Caki2 (cell line): Measurements from ENCODE around the gene CRISPLD2. TPM values are rescaled to one million over a fixed set of nuclear protein-coding genes. Genes with fewer than 3 reads are reported as not detected.

Source experiments
- DNase-seq: peaks from one replicate; pipeline ENCODE4 v3.0.0-alpha.2; 2015; ENCODE audit warnings: low read depth
- in situ Hi-C: cut with HindIII; loops from 2 replicates; pipeline ENCODE4 v1.10.0; 2016; ENCODE audit warnings: low sequenced_read_pairs, low pct_unique_long_range_greater_than_20kb, mixed read lengths
- total RNA-seq: library from RNA; depleted of rRNA; stranded (reverse); fragments of >200 nt; shearing (Covaris generic); gene quantifications from 2 replicates; pipeline ENCODE4 v1.2.3, GENCODE V29; 2014; ENCODE audit warnings: low replicate concordance

The CRISPLD2 gene
- total RNA-seq, 1 experiment from 2014 or later, result 5.1 TPM

GRCh38 chr16:84887207-84887606, 67.4 kb downstream of the CRISPLD2 start:
- in situ Hi-C loops, result no loop called here
- no peak for DNase-seq

GRCh38 chr16:84888450-84888849, 68.7 kb downstream of the CRISPLD2 start:
- no peak for DNase-seq
- in situ Hi-C loops, result no loop called here

GRCh38 chr16:84889066-84889465, 69.3 kb downstream of the CRISPLD2 start:
- no peak for DNase-seq
- in situ Hi-C loops, result no loop called here

DNA sequence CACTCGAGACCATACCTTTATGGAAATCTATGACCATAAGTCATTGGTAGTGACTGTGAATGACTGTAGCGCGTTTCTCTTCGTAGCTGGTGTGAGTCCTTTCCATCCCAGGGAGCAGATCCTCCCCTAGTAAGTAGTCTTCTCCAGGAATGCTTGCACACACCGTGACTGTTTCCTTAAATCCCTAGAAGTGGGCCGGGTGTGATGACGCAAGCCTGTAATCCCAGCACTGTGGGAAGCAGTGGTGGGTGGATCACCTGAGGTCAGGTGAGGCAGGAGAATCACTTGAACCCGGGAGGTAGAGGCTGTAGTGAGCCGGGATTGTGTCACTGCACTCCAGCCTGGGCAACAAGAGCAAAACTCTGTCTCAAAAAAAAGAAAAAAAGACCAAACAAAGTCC, 70.6 kb downstream of the CRISPLD2 start:
- in situ Hi-C loops, result no loop called here
- DNase-seq, result no peak

GRCh38 chr16:84891149-84891795, 71.5 kb downstream of the CRISPLD2 start:
- no peak for DNase-seq
- in situ Hi-C loops, result no loop called here

- no peak for DNase-seq
- in situ Hi-C loops, result no loop called here
Observed at GRCh38 chr16:84892097-84892496, 72.3 kb downstream of the CRISPLD2 start.

DNA sequence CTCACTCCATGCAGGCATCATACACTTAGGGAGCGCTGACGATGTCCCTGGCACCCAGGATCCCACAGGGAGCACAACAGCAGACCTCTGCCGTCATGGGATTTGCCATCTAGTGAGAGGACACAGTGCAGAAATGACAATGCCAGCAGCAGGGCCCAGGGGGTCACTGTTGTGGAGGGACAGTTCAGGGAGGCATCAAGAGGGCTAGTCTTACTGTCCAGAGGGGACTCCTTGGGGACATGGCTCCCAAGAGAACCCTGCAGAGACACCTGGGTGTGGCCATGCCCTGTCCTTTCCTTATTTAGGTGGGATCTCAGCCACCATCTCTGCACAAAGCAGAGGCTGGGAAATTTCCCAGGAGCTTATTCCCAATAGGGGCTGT, 73.7 kb downstream of the CRISPLD2 start:
- no peak for DNase-seq
- in situ Hi-C loops, result no loop called here

DNA sequence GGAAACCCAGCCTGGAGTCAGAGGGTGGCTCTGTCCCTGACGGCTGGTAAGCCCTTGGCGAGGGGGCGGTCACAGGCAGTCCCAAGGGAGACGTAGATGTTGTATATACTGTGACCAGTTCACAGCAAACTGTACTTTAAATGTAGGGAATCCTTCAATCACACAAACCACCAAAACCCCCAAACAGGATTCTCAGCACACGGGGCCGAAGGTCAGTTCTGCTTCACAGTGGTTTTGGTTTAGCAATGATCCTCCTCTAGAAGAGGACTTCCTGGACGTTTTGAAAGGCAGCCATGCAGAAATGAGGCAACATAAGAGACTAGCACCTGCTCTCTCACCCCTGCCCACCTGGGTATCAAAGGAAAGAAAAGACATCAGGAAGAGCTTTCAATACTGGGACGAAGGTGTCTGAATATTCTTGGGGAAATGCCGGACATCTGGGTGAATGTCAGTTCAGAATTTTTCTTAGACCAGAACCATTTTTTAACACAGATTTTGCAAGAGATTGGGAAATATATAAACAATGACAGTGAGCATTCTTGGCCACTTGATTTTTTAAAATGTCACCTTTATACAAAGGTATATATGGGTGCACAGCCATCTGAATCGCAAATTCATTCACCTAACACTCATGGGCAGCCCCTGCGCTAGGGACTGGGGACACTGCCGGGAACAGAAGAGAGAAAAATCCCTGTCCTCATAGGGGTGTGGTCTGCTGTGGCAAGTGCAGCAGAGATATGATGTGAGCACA, 74.2 kb downstream of the CRISPLD2 start:
- DNase-seq, result no peak
- in situ Hi-C loops, result no loop called here

DNA sequence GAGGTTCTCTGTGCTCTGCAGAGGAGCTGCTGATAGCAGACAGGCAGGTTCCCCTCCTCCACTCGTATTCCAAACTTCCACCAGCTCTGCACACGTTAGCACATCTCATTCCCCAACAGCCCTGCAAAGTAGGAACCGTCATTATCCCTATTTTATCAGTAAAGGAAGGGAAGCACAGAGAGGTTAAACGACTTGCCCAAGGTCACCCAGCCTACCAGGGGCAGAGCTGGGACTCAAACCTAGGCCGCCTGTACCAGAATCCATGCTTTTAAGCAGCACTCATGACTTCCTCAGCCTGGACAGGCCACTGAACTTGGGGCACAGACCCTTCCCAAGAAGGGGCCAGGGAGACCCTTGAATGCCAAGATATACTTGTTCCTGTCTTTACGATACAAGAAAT, 75.2 kb downstream of the CRISPLD2 start:
- no peak for DNase-seq
- in situ Hi-C loops, result no loop called here

- no peak for DNase-seq
- in situ Hi-C loops, result no loop called here
Observed at GRCh38 chr16:84896847-84897246, 77.1 kb downstream of the CRISPLD2 start.

- in situ Hi-C loops, result no loop called here
- DNase-seq, result no peak
Observed at GRCh38 chr16:84897911-84898377, 78.2 kb downstream of the CRISPLD2 start.

DNA sequence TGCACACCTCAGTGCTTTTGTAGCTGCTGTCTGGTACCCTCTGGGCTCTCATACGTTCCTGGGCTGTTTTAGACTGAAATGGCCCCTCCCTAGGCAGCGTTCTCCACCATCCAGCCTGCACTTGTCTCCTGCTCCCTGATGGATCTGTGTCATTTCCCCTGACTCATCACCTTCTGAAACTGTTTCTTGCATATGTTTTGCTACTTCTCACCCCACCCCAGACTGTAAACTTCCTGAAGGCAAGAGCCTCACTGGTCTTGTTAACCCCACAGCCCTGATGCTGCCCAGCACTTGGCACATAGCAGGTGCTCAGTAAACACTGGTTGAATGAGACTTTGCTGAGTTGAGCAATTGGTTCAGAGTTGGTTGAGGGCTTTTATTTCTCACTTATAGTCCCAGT, 78.7 kb downstream of the CRISPLD2 start:
- no peak for DNase-seq

GRCh38 chr16:84899414-84899813, 79.6 kb downstream of the CRISPLD2 start:
- DNase-seq, result no peak
- in situ Hi-C loops, result no loop called here

More for the DNA sequence above, 78.7 kb downstream of the CRISPLD2 start:
- in situ Hi-C loops, result no loop called here

DNA sequence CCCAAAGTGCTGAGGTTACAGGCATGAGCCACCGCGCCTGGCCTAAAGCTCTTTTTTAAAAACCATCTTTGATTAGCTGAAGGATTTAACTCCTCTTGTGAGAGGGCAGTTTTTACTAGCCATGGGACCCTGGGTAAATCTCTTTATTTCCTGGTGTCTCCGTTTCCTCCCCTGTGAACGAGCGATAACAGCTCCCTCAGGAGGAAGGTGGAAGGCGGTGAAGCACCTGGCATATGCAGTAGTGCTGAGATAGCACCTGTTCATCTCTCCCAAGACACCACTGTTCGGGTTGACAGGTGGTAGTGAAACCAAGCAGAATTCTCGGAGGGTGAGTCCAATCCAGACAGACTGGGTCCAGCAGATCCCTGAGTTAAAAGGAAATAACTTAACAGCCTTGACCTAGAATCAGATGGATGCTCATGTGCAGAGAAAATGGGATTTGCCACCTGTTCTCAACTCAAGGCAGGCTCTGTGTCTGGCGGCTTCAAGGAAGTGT, 86.2 kb downstream of the CRISPLD2 start:
- in situ Hi-C loops, result no loop called here
- no peak for DNase-seq

- in situ Hi-C loops, result no loop called here
- no peak for DNase-seq
Observed at GRCh38 chr16:84907051-84907450, 87.3 kb downstream of the CRISPLD2 start.

GRCh38 chr16:84907575-84907974, 87.8 kb downstream of the CRISPLD2 start:
- in situ Hi-C loops, result no loop called here
- DNase-seq, result no peak

DNA sequence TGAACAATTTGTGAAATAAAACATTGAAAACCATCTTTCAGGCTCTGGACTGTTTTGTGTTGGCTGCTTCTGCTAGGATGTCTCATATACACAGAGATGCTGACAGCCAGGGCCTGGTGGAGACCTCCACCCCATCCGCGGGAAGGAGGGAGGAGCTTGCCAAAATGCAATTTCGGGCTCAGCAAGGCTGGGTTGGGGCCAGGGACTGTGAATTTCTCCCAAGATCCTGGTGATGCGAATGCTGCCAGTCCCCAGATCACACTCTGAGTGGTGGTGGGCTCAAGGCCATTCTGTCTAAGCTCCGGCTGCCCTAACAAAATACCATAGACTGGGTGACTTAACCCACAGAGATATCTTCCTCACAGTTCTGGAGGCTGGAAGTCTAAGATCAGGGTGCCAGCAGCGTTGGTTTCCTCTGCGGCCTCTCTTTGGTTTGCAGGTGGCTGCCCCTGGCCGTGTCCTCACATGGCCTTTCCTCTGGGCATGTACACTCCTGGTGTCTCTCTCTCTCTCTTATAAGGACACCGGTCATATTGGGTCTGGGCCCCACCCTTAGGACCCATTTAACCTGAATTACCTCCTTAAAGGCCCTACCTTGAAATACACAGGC, 89.8 kb downstream of the CRISPLD2 start:
- DNase-seq, result no peak
- in situ Hi-C loops, result no loop called here

GRCh38 chr16:84911486-84912216, 91.9 kb downstream of the CRISPLD2 start:
- DNase-seq, result no peak
- in situ Hi-C loops, result no loop called here

- no peak for DNase-seq
- in situ Hi-C loops, result no loop called here
Observed at GRCh38 chr16:84913315-84913714, 93.5 kb downstream of the CRISPLD2 start.
